ENCODE measurements around the gene CTBS.
"Not testable (repeated sequence)": the region's sequence is repeated elsewhere in the genome, so short reads cannot be mapped to it uniquely, and the experiment has no call there.

Gene CTBS

GRCh38 chr1:84585803-84586202 is 11.6 kb upstream of the CTBS start:
- no peak for DNase-seq (ENCODE audit: low spot score)

GRCh38 chr1:84584126-84584525 is 9.9 kb upstream of the CTBS start:
- no peak for DNase-seq (ENCODE audit: low spot score)

- DNase-seq (ENCODE audit: low spot score): no peak
Measured at GRCh38 chr1:84583648-84584047, 9.4 kb upstream of the CTBS start.

- DNase-seq (ENCODE audit: low spot score): no peak
Measured at GRCh38 chr1:84582802-84583587, 8.8 kb upstream of the CTBS start.

- no peak for DNase-seq (ENCODE audit: low spot score)
Measured at GRCh38 chr1:84581648-84582047, 7.4 kb upstream of the CTBS start.

GRCh38 chr1:84574936-84575335 is 696 bp upstream of the CTBS start:
- DNase-seq (ENCODE audit: low spot score): no peak

GRCh38 chr1:84573481-84573966 is 716 bp downstream of the CTBS start:
- DNase-seq (ENCODE audit: low spot score): peak; percentile 34

GRCh38 chr1:84571150-84571535 is 3.1 kb downstream of the CTBS start:
- DNase-seq (ENCODE audit: low spot score): no peak

- no peak for DNase-seq (ENCODE audit: low spot score)
Measured at GRCh38 chr1:84570436-84571149, 3.6 kb downstream of the CTBS start.

GRCh38 chr1:84569216-84569615 is 5.0 kb downstream of the CTBS start:
- peak; percentile 89 for DNase-seq (ENCODE audit: low spot score)

GRCh38 chr1:84550826-84551225 is 23.4 kb downstream of the CTBS start:
- DNase-seq (ENCODE audit: low spot score): no peak

GRCh38 chr1:84541679-84542078 is 32.6 kb downstream of the CTBS start:
- DNase-seq (ENCODE audit: low spot score): no peak

GRCh38 chr1:84540759-84541158 is 33.5 kb downstream of the CTBS start:
- DNase-seq (ENCODE audit: low spot score): no peak

- DNase-seq (ENCODE audit: low spot score): no peak
Measured at GRCh38 chr1:84539972-84540371, 34.3 kb downstream of the CTBS start.

GRCh38 chr1:84538599-84538998 is 35.6 kb downstream of the CTBS start:
- no peak for DNase-seq (ENCODE audit: low spot score)

GRCh38 chr1:84525779-84526178 is 48.5 kb downstream of the CTBS start:
- no peak for DNase-seq (ENCODE audit: low spot score)

- no peak for DNase-seq (ENCODE audit: low spot score)
Measured at GRCh38 chr1:84524590-84524989, 49.6 kb downstream of the CTBS start.

GRCh38 chr1:84510668-84511067 is 63.6 kb downstream of the CTBS start:
- no peak for DNase-seq (ENCODE audit: low spot score)

- no peak for DNase-seq (ENCODE audit: low spot score)
Measured at GRCh38 chr1:84510165-84510564, 64.1 kb downstream of the CTBS start.

- DNase-seq (ENCODE audit: low spot score): no peak
Measured at GRCh38 chr1:84509029-84509428, 65.2 kb downstream of the CTBS start.

- no peak for DNase-seq (ENCODE audit: low spot score)
Measured at GRCh38 chr1:84508510-84508909, 65.7 kb downstream of the CTBS start.

GRCh38 chr1:84507887-84508286 is 66.4 kb downstream of the CTBS start:
- not testable (repeated sequence) for DNase-seq (ENCODE audit: low spot score)

- DNase-seq (ENCODE audit: low spot score): no peak
Measured at GRCh38 chr1:84506729-84507453, 67.3 kb downstream of the CTBS start.
